GM18499 (cell line): ENCODE data around the gene TARBP2.

Source experiments
- ATAC-seq: cut with Tn5 transposase; IDR thresholded peaks from one replicate; pipeline ENCODE4 v1.9.1; 2021; ENCODE audit warnings: moderate number of reproducible peaks; ENCODE audit not compliant: insufficient read depth, unreplicated experiment

Gene TARBP2, protein sequence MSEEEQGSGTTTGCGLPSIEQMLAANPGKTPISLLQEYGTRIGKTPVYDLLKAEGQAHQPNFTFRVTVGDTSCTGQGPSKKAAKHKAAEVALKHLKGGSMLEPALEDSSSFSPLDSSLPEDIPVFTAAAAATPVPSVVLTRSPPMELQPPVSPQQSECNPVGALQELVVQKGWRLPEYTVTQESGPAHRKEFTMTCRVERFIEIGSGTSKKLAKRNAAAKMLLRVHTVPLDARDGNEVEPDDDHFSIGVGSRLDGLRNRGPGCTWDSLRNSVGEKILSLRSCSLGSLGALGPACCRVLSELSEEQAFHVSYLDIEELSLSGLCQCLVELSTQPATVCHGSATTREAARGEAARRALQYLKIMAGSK

DNA sequence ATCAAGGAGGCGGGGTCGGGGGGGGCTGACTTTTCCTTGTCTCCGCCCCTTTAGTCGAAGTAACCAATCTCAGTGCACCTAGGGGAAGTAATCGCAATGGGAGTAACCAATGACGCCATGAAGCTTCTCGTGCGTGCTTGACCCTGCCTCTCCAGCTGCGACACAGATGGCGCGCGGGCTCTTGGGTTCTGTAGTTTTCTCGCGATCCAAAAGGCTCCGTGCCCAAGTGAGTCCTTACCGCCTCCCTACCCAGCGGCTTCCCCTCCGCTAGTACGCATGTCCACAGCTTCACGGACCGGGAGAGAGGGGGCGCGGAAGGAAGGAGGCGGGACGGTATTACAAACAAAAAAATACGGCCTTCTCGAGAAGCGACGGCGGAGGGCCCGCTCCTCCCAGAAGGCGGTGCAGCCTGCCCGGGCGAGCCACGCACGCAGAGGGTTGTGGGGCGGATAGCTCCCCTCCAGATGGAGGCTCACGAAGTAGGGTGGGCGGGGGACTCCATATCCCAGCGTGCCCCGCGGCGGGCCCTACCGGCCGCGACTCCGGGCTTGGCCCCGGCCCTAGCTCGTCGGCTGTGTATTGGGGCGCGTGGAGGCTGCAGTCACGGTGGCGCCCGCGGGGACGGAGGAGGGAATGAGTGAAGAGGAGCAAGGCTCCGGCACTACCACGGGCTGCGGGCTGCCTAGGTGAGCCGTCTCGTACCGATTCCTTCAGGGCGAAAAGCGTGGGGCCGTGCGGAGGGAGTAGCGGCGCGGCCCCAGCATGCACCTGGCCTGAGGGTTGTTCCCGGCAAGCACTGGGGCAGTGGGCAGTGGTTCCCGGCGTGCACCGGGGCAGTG lies at the start of gene TARBP2:
TARBP2 (plus strand) TSS at position 508 of the 839 bp plus-strand sequence; CDS start at position 634, 126 bp downstream.
- peak; percentile 72 for ATAC-seq

DNA sequence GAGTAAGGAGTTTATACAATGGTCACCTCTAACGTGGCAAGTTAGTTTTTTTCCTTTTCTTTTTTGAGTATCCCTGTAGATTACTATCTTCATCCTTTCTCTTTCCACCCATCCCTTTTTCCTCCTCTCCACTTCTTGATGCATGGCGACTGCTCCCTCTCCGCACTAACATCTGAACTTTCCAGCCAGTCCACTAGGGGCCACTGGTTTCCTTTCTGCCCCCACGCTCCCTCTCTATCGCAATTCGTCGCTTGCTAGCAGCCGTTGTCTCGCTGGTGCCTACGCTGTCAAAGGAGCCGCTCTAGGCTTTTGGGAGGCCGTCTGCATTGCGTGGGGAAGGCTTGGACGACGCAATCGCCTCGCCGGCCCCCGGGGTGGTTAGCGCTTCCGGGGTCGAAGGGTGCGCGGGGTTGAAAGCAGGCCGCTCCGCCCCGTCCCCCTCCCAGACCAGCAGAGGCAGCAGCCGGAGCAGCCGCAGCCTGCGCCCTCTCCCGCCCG lies 49.4 kb upstream of the TARBP2 start, which contains the start of gene PCBP2:
PCBP2 (plus strand) TSS at position 442 of the 498 bp plus-strand sequence. CDS start 2,699 bp downstream, outside the sequence.
- peak; percentile 94 for ATAC-seq

DNA sequence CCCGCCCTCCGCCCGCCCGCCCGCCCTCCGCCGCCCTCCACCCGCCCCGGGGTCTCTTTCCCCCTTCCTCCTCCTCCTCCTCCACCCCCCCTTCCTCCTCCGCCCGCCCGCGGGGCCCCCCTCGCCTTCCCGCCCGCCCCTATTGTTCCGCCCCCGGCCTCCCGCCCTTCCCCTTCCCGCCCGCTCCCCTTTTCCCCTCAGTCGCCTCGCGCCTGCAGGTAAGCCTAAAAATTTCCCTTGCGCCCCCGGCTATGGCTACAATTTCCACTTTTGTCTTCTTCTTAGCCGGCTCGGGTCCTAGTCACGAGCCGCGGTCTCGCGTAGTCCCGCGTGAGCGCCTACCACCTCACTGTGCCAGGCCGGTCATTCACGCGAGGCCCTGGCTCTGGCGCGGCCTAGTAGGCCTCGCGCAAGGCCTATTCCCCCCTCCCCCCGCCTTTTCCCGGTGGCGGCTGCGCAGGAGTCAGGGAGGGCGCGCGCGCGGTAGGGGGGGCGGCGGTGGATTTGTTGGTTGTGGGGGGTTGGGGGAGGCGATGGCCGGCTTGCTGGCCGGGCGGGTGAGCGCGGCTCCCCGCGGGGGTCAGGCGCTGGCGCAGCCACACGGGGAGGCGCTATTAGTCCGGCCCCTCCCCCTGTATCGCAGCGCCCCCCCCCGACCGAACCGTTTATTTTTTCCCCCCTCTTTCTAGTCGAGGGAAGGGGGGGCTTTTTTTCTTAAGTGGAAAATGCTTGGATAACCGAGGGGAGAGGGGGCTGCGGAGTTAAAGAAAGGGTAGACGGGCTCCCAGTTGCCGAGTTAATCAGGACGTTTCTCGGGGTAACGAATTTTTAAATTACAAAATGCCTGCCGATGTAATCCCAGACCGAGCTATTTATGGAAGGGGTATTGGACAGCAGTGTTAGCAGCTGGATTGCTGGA lies 48.7 kb upstream of the TARBP2 start:
- no peak for ATAC-seq

DNA sequence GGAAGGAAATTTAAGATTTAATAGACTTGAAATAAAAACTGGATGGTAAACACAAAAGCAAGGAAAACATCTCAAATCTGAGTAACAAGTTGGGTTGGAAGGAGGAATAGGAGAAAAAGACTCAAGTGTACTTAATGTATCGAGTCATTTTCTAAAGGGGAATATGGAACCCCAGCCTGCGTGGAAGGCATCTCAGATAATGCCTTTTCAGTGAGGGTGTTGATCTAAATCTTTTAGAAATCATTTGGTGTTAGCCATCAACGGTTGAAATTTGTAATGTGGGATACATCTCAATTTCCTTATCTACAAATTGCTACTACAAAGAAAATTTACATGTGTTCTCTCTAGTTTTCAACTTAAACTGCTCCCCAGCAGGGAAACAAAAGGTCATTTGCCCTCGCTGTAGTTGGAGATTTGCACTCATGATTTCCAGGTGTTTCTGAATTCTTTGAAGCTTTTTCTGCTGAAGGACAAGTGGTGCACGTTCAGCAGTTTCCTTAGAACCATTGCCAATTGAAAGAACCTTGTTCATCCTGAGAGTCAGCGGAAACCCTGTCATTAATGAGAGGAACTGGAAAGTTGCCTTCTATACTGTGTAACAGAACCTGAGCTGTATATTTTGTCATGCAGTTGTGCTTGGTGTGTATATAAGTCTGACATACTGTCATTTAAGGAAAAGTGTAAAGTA lies 47.0 kb upstream of the TARBP2 start:
- ATAC-seq, result no peak

DNA sequence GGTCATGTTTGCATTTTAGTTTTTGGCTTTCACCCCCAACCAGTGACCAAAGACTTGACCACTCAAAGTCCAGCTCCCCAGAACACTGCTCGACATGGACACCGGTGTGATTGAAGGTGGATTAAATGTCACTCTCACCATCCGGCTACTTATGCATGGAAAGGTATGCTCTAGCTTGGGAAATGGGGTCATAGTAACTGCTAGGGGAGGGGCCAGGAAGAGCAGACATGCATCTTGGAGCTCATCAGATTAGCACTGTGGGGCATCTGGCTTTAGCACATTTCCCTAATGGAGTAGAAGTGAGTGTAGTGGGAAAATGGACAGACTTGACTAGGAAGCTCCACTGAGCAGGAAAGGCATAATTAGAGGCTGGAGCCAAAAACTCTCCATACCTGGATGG lies 46.4 kb upstream of the TARBP2 start:
- ATAC-seq, result no peak

DNA sequence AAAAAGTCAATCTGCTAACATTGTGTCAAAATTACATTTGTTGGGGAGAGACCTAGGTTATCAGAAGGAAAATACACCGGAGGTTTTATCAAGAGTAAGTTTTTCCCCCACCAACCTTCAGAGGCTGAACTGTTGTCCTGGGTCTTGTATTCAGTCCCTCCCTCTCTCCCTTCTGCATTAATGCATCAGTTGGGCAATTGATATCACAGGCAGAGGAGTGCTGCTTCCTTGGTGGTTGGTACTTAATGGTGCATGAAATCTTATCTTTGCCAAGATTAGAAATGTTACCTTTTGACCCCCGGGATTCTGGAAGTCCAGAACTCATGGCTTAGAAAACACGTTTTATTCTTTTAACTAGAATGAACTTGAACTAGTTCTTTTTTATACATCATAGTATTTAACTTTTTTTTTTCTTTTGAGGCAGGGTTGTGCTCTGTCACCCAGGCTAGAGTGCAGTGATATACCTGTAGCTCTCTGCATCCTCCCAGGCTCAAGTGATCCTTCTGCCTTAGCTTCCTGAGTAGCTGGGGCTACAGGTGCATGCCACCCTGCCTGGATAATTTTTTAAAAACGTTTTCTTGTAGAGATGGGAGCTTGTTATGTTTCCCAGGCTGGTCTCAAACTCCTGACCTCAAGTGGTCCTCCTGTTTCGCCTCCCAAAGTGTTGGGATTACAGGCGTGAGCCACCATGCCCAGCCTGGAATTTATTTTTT lies 44.3 kb upstream of the TARBP2 start:
- ATAC-seq, result no peak

DNA sequence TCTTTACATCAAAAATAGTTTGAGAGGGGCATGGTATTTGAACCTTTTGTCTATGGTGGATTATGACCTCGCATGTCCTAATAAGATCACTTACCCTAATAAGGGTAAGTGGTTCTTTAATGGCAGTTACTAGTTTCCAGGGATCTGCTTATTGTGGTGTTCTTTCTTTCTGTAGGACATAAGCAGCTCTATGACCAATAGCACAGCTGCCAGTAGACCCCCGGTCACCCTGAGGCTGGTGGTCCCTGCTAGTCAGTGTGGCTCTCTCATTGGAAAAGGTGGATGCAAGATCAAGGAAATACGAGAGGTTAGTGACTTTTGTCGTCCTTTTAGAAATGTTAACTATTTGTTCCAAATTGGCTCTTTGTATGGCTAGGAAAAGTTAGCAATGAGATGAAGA lies 42.0 kb upstream of the TARBP2 start:
- ATAC-seq, result no peak

DNA sequence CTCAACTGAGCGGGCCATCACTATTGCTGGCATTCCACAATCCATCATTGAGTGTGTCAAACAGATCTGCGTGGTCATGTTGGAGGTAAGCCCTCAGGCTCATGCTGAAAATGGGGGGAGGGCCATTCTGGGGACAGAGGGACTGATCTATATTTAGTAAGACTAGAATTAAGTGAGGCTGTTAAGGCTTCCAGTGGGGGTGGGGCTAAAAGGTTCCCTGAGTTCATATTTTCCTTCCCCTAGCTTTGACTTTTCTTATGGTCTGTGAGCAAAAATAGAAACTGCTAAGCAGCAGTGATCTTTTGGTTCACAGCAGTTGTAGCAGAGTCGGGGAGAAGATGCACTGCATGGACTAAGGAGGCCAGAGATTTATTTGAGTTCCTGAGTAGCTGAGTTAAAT lies 40.0 kb upstream of the TARBP2 start:
- no peak for ATAC-seq

DNA sequence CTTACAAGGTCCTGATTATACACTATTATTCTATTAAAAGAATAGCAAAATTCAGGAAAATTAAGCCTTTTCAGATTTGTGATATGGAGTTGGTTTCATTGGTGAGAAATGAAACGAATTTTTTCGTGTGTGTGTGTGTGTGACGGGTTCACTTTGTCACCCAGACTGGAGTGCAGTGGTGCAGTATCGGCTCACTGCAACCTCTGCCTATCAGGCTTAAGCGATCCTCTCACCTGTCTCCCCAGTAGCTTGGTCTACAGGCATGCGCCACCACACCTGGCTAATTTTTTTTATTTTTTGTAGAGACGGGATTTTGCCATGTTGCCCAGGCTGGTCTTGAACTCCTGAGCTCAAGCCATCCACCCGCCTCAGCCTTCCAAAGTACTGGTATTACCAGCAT lies 39.5 kb upstream of the TARBP2 start:
- no peak for ATAC-seq

DNA sequence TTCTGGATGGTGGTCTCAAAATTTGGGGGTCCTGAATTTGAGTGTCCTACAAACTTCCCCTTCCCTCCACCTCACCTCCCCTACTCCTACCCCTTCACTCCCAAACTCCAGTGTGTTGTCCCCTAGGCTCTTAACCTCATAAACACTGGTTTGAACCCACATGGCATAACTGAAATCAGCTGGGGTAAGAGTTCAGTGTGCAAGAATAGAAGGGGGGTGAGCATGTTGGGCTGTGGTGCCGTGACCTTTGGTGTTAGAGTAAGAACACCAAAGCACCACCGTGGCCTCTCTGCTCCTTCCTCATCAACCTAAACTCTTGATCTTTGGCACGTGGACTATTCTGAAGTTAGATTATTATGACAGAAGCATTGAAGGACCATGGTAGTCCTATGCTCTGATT lies 38.1 kb upstream of the TARBP2 start:
- ATAC-seq, result no peak

DNA sequence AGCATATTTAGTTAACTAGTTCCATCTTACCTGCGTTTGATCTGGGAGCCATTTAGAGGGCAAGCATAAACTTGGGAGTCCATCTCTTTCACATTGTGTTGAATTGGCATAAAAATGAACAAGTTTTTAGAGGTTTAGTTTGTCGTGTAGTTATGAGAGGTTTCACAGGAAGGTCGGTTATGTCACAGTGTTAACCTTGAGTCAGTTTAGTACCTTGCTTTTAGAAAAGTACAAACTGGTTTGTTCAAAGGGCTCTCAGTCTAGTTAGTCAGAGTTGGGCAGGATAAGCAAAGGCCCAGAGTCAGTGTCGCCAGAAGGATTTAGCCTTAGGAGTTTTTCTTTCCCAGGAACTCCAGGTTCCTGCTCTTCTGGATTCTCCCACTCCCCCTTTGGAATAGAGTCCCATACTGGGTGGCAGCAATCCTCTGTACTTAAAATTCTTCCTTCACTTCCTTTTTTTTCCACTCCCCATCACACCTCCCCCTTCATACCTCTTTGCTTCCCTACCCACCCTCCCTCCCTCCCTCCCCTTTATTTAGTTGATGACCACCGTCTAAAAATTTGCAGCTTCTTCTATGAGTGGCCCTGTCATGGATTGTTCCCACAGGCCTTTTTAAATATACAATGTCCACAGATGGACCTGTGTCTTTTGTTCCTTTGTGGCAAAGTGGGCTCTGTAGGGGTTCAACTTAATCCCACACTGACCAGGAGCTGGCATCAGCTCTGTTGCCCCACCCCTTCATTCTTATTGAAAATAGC lies 37.1 kb upstream of the TARBP2 start:
- ATAC-seq, result no peak

DNA sequence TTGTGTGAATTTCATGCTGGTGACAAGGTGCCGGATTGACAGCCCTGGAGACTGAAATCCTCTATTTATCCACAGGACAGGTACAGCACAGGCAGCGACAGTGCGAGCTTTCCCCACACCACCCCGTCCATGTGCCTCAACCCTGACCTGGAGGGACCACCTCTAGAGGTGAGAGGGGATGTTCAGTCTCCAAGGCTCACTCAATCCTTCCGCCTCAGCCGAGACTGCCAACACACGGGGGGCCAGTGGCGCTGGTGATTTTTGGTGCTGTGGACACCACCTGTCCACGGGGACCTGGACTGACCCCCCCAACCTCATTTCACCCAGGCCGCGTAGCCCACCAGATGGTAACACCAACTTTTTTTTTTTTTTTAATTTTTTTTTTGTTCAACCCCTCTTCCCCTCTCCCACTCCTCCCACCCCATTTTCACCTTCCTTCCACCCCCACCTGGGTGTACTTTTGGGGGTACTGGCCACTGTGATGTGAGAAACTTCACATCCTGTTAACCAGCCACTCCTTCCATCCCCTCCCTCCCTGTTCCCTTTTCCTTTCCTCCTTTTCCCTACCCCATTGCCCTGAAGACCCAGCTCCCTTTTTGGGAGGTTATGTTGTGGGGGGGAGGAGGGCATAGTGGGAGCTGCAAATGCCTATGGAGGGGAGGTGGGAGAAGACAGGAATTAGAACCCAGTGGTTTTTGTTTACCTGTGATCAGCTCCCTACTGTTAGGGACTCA lies 36.2 kb upstream of the TARBP2 start:
- no peak for ATAC-seq

DNA sequence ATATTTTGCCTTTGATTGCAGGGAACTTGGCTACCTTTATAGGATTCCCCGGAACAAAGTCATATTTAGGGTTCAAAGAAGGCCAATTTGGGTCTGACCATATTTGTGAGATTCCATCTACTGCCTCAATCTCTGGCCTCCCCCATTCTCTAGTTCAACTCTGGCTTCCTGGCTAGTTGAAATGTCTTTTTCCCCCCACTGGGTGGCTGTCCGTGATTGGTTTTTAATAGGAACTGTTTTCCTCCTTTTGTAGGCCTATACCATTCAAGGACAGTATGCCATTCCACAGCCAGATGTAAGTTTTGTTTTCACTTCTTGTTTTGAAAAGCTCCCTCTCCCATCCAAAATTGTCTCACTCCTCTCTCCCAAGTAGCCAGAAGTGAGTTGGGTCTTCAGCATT lies 35.4 kb upstream of the TARBP2 start:
- ATAC-seq, result no peak

DNA sequence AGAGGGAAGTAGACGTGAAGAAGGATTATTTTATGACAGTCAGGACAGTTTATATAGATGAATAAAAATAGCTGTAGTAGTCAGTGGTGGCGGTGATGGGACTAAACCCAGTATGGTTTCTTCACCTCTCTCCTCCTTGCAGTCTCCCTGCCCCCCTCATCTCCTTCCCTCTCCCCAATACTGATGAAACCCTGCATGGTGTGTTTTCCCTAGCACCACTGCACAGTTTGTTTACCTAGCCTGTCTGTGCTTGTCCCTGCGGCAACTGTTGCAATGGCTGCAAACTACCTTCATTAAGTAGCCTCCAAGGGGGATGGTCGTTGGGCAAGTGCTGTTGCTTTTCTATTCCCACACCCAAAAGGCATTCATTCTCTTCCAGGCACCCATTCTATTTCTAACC lies 34.4 kb upstream of the TARBP2 start:
- ATAC-seq, result no peak

DNA sequence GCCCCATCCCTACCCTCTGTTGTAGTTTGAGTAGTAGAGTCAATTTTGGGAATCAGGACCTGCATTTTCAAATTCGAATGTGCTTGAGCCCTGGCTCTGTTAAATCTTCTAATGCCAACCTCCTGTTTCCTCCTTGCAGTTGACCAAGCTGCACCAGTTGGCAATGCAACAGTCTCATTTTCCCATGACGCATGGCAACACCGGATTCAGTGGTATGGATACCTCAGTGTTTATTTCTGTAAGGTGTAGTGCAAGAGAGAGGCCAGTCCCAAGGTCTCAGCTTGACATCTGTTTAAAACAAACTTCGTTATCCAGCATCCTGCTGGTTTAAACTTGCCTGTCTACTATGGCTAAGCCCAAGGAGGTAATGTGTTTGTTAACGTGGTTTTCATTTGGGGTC lies 34.0 kb upstream of the TARBP2 start:
- ATAC-seq, result no peak

DNA sequence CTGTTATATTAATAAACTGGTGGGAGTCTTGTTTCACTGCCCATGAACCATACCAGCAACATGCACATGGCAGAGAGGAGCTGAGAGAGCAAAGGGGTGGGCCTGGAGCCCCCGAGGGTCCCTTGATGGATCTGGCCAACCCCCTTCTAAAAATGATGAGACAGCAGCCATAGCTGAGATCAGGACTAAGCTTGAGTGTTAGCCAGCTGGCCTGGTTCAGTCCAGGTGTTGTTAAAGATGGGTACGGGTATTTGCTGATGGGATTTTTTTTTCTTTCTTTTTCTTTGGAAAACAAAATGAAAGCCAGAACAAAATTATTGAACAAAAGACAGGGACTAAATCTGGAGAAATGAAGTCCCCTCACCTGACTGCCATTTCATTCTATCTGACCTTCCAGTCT lies 33.2 kb upstream of the TARBP2 start:
- ATAC-seq, result no peak

DNA sequence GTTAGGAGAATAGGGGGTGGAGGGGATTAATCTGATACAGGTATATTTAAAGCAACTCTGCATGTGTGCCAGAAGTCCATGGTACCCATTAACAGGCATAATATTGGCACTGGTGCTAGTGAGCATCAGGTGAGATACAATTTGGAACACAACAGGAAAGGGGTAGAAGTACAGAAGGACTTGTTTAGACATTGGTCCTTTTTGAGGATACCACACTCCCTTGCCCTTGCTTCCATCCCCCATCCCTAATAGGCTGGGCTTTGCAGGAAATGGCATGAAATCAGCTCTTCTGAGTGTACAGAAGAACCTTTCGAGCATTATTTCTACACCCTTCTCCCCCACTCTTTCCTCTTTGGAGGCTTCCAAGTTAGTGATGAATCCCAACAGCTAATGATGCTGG lies 32.8 kb upstream of the TARBP2 start:
- no peak for ATAC-seq
